K562 (cell line): ENCODE results near the gene RASL12. TPM values are rescaled to one million over a fixed set of nuclear protein-coding genes. Genes with fewer than 3 reads are reported as not detected.
A peak's percentile ranks its signal among the peaks of the same experiment; 100 is the strongest.

Experiments used
- BRCA1 ChIP-seq, 2 experiments: fragments of 450-650 bp in 1 of 2; sonication (generic) in 1 of 2; formaldehyde crosslinking in 1 of 2; IDR thresholded peaks; 2 replicates each; pipeline versions ENCODE4 v1.5.0 to v1.6.1; 2017 to 2020; ENCODE audit warnings: mild to moderate bottlenecking in 1 of 2, missing genetic modification reagents in 1 of 2
- CBX8 ChIP-seq: fragments of 200-600 bp; sonication (generic); IDR thresholded peaks from 2 replicates; pipeline ENCODE4 v1.6.1; 2012; ENCODE audit warnings: borderline replicate concordance, mixed run types, low read depth, mild to moderate bottlenecking, moderate library complexity, mixed read lengths, low read length, control low read depth, inconsistent platforms; ENCODE audit not compliant: poor library complexity, severe bottlenecking; ENCODE audit errors: extremely low read depth
- CHD1 ChIP-seq: fragments of 200-600 bp; sonication (generic); IDR thresholded peaks from one replicate; pipeline ENCODE4 v1.6.1; 2012; ENCODE audit warnings: mild to moderate bottlenecking, moderate library complexity, low read length, inconsistent platforms
- ESRRA ChIP-seq: fragments of 450-650 bp; IDR thresholded peaks from 2 replicates; pipeline ENCODE4 v1.6.1; 2014; ENCODE audit warnings: low read depth, mild to moderate bottlenecking, moderate library complexity, borderline replicate concordance
- FOXP1 ChIP-seq: sonication (generic); formaldehyde crosslinking; IDR thresholded peaks from 2 replicates; pipeline ENCODE4 v1.8.0; 2022; ENCODE audit warnings: mild to moderate bottlenecking, missing genetic modification reagents
- GABPB1 ChIP-seq: sonication (generic); formaldehyde crosslinking; IDR thresholded peaks from 2 replicates; pipeline ENCODE4 v1.8.0; 2022; ENCODE audit warnings: mild to moderate bottlenecking, missing genetic modification reagents
- KDM5B ChIP-seq: fragments of 200-600 bp; sonication (generic); IDR thresholded peaks from 2 replicates; pipeline ENCODE4 v1.6.1; 2012; ENCODE audit warnings: low read depth, mild to moderate bottlenecking, moderate library complexity, low read length, control low read depth, inconsistent platforms; ENCODE audit not compliant: insufficient replicate concordance
- MCM2 ChIP-seq: fragments of 450-650 bp; IDR thresholded peaks from 2 replicates; pipeline ENCODE4 v1.6.1; 2017; ENCODE audit warnings: low read depth, mild to moderate bottlenecking
- POLR2AphosphoS5 ChIP-seq: IDR thresholded peaks from 2 replicates; pipeline ENCODE4 v1.6.1; 2011; ENCODE audit warnings: mild to moderate bottlenecking, low read depth, low read length, moderate library complexity; ENCODE audit not compliant: control insufficient read depth, insufficient read depth
- POLR2B ChIP-seq: fragments of 450-650 bp; IDR thresholded peaks from 2 replicates; pipeline ENCODE4 v1.6.1; 2018; ENCODE audit warnings: low read depth; ENCODE audit not compliant: partially characterized antibody
- POLR2G ChIP-seq: fragments of 200-400 bp; formaldehyde crosslinking; IDR thresholded peaks from 2 replicates; pipeline ENCODE4 v1.6.1; 2017; ENCODE audit warnings: low read depth, mild to moderate bottlenecking, antibody characterized with exemption, low read length, moderate library complexity
- RBBP5 ChIP-seq: fragments of 200-600 bp; sonication (generic); IDR thresholded peaks from 2 replicates; pipeline ENCODE4 v1.6.1; 2012; ENCODE audit warnings: borderline replicate concordance, mild to moderate bottlenecking, low read length, control low read depth, inconsistent platforms; ENCODE audit not compliant: insufficient read depth, poor library complexity, severe bottlenecking
- TFAP4 ChIP-seq: sonication (generic); formaldehyde crosslinking; IDR thresholded peaks from 2 replicates; pipeline ENCODE4 v1.8.0; 2022; ENCODE audit warnings: missing genetic modification reagents, mild to moderate bottlenecking, moderate library complexity, borderline replicate concordance
- ZNF436 ChIP-seq: fragments of 250-450, 450-650 bp; sonication (Bioruptor Pico); formaldehyde crosslinking; IDR thresholded peaks from 2 replicates; pipeline ENCODE4 v1.7.0; 2020; ENCODE audit warnings: mild to moderate bottlenecking
- polyA plus RNA-seq, 8 experiments: library from polyadenylated mRNA; depleted of rRNA in 4 of 8; stranded (reverse) in 5 of 8; unstranded in 3 of 8; fragments of >200 nt; fragmentation: Nextera tagmentation in 2 of 8; fragmentation: Illumina TruSeq in 1 of 8; extraction: Ambion mirVana in 2 of 8; extraction: Trizol in 1 of 8; gene quantifications; 2 replicates each; pipeline versions ENCODE4 v1.2.1 to v1.2.3, GENCODE V29; 2011 to 2014; ENCODE audit warnings: inconsistent platforms in 1 of 8, missing spikeins in 1 of 8
- total RNA-seq, 7 experiments: library from RNA; depleted of rRNA in 6 of 7; stranded (reverse); fragments of >200 nt in 6 of 7; fragmentation: Illumina TruSeq in 2 of 7; extraction: Trizol in 2 of 7; gene quantifications; 2 replicates each; pipeline versions ENCODE4 v1.2.1 to v1.2.3, GENCODE V29; 2011 to 2021; ENCODE audit warnings: low replicate concordance in 1 of 7
- TF ChIP-seq, protein P1 (sequence below), 3 experiments: fragments of 200-800 bp in 1 of 3; fragments of 250-450 bp in 1 of 3; fragments of 450-650 bp in 1 of 3; sonication (Bioruptor Pico) in 1 of 3; sonication (Bioruptor generic) in 1 of 3; formaldehyde crosslinking in 1 of 3; IDR thresholded peaks; 2 replicates each; pipeline versions ENCODE4 v1.6.1 to v1.8.0; 2016 to 2022; ENCODE audit warnings: mild to moderate bottlenecking in 2 of 3, missing genetic modification characterization in 2 of 3, missing compliant biosample characterization in 1 of 3, moderate library complexity in 1 of 3
- TF ChIP-seq, protein P2 (sequence below): sonication (generic); formaldehyde crosslinking; IDR thresholded peaks from 2 replicates; pipeline ENCODE4 v1.8.0; 2022; ENCODE audit warnings: mild to moderate bottlenecking, missing genetic modification reagents

Gene RASL12
- total and polyA plus RNA-seq, 9 of the 15 experiments (the other 6 are each of a cell fraction or from before 2014, with no cell fraction given): not detected

GRCh38 chr15:65028921-65029735 lies 38.7 kb downstream of the RASL12 start, which contains the start of gene MTFMT (continued):
- TF ChIP-seq, protein P1, sequence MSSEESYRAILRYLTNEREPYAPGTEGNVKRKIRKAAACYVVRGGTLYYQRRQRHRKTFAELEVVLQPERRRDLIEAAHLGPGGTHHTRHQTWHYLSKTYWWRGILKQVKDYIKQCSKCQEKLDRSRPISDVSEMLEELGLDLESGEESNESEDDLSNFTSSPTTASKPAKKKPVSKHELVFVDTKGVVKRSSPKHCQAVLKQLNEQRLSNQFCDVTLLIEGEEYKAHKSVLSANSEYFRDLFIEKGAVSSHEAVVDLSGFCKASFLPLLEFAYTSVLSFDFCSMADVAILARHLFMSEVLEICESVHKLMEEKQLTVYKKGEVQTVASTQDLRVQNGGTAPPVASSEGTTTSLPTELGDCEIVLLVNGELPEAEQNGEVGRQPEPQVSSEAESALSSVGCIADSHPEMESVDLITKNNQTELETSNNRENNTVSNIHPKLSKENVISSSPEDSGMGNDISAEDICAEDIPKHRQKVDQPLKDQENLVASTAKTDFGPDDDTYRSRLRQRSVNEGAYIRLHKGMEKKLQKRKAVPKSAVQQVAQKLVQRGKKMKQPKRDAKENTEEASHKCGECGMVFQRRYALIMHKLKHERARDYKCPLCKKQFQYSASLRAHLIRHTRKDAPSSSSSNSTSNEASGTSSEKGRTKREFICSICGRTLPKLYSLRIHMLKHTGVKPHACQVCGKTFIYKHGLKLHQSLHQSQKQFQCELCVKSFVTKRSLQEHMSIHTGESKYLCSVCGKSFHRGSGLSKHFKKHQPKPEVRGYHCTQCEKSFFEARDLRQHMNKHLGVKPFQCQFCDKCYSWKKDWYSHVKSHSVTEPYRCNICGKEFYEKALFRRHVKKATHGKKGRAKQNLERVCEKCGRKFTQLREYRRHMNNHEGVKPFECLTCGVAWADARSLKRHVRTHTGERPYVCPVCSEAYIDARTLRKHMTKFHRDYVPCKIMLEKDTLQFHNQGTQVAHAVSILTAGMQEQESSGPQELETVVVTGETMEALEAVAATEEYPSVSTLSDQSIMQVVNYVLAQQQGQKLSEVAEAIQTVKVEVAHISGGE (CRISPR knock-in tag; IDR thresholded peaks at IDR 0.05): peak in 1 of 3 experiments; percentile 50; a peak in 2 of 6 replicates
- peak; percentile 93 for TF ChIP-seq POLR2AphosphoS5
- TF ChIP-seq CHD1: peak; percentile 56
- TF ChIP-seq RBBP5: peak; percentile 88
- no peak for TF ChIP-seq MCM2
- no peak for TF ChIP-seq ZNF436 (CRISPR knock-in tag)
- TF ChIP-seq BRCA1 (IDR thresholded peaks at IDR 0.05): no peak
- no peak for TF ChIP-seq BRCA1 (CRISPR knock-in tag; IDR thresholded peaks at IDR 0.05)
- peak; percentile 64 for TF ChIP-seq GABPB1
- TF ChIP-seq FOXP1: 0 out of 2 replicates have a peak, but pooled peaks have one; percentile 54
- TF ChIP-seq KDM5B: peak; percentile 87
- peak; percentile 71; the same call in 1 of the 2 replicates for TF ChIP-seq ESRRA
- TF ChIP-seq POLR2B: peak; percentile 86
- TF ChIP-seq POLR2G: peak; percentile 91
- peak; percentile 61; the same call in 1 of the 2 replicates for TF ChIP-seq TFAP4
- TF ChIP-seq, protein P2, sequence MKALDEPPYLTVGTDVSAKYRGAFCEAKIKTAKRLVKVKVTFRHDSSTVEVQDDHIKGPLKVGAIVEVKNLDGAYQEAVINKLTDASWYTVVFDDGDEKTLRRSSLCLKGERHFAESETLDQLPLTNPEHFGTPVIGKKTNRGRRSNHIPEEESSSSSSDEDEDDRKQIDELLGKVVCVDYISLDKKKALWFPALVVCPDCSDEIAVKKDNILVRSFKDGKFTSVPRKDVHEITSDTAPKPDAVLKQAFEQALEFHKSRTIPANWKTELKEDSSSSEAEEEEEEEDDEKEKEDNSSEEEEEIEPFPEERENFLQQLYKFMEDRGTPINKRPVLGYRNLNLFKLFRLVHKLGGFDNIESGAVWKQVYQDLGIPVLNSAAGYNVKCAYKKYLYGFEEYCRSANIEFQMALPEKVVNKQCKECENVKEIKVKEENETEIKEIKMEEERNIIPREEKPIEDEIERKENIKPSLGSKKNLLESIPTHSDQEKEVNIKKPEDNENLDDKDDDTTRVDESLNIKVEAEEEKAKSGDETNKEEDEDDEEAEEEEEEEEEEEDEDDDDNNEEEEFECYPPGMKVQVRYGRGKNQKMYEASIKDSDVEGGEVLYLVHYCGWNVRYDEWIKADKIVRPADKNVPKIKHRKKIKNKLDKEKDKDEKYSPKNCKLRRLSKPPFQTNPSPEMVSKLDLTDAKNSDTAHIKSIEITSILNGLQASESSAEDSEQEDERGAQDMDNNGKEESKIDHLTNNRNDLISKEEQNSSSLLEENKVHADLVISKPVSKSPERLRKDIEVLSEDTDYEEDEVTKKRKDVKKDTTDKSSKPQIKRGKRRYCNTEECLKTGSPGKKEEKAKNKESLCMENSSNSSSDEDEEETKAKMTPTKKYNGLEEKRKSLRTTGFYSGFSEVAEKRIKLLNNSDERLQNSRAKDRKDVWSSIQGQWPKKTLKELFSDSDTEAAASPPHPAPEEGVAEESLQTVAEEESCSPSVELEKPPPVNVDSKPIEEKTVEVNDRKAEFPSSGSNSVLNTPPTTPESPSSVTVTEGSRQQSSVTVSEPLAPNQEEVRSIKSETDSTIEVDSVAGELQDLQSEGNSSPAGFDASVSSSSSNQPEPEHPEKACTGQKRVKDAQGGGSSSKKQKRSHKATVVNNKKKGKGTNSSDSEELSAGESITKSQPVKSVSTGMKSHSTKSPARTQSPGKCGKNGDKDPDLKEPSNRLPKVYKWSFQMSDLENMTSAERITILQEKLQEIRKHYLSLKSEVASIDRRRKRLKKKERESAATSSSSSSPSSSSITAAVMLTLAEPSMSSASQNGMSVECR (CRISPR knock-in tag): peak; percentile 62
- no peak for TF ChIP-seq CBX8
